HepG2 (cell line): ENCODE results near the gene SRSF4. TPM values are rescaled to one million over a fixed set of nuclear protein-coding genes. Genes with fewer than 3 reads are reported as not detected.

Experiments used
- ATAC-seq: fragments of 200-7000 bp; cut with Tn5 transposase; 3 replicates; pipeline ENCODE4 v1.9.1; 2020; ENCODE audit warnings: mild to moderate bottlenecking, moderate library complexity
- BruUV-seq: library from RNA; stranded (reverse); fragments of 400-500 nt; replicated peaks from 2 replicates; lab custom pipeline; 2021; lab: Mats Ljungman, UMichigan
- CTCF ChIA-PET: fragments of 300-600 bp; formaldehyde crosslinking; extraction: SDS; loops from one replicate; lab custom pipeline; 2021; ENCODE audit warnings: low total read pairs, inconsistent platforms, low intra/inter-chr PET ratio; lab: Yijun Ruan, JAX
- POLR2A ChIA-PET: fragments of 350-600 bp; sonication (Branson Sonifier 250); formaldehyde crosslinking; loops from one replicate; lab custom pipeline; 2020; ENCODE audit warnings: antibody characterized with exemption, inconsistent platforms; lab: Yijun Ruan, JAX
- DNase-seq: peaks from one replicate; pipeline ENCODE4 v3.0.0-alpha.2; 2015; ENCODE audit warnings: low spot score
- FAIRE-seq: peaks from 3 replicates; lab custom pipeline; 2011; peaks lifted over from hg19 to GRCh38; lab: Jason Lieb, UNC
- H2AFZ ChIP-seq: one replicate; pipeline ENCODE4 v1.6.1; 2011; ENCODE audit warnings: low read length, inconsistent platforms
- H3K27ac ChIP-seq: fragments of 300-600 bp; 3 replicates; pipeline ENCODE4 v1.8.0; 2011; ENCODE audit warnings: mixed run types, mild to moderate bottlenecking, mixed read lengths, low read length, inconsistent platforms; ENCODE audit not compliant: insufficient read depth; ENCODE audit errors: extremely low read length
- H3K27me3 ChIP-seq, 2 experiments: fragments of 200-600 bp in 1 of 2; 2 replicates in 1 of 2; 3 replicates in 1 of 2; pipeline versions ENCODE4 v1.6.0 to v1.8.0; 2011; ENCODE audit warnings: low read length in 2 of 2, mild to moderate bottlenecking in 2 of 2, moderate library complexity in 2 of 2, inconsistent platforms in 1 of 2; ENCODE audit not compliant: insufficient read depth in 2 of 2, control insufficient read depth in 1 of 2
- H3K36me3 ChIP-seq, 2 experiments: fragments of 200-600 bp in 1 of 2; replicated peaks in 1 of 2; 2 replicates in 1 of 2; 3 replicates in 1 of 2; pipeline versions ENCODE4 v1.5.1 to v1.8.0; 2011; ENCODE audit warnings: low read length in 2 of 2, inconsistent platforms in 1 of 2; ENCODE audit not compliant: insufficient read depth in 2 of 2, control insufficient read depth in 1 of 2
- H3K4me1 ChIP-seq: 2 replicates; pipeline ENCODE4 v1.5.1; 2012; ENCODE audit warnings: low read length, inconsistent platforms; ENCODE audit not compliant: insufficient read depth
- H3K4me2 ChIP-seq: 2 replicates; pipeline ENCODE4 v1.6.0; 2011; ENCODE audit warnings: low read depth, low read length, inconsistent platforms
- H3K4me3 ChIP-seq, 3 experiments: fragments of 200-600 bp in 1 of 3; sonication (generic), shearing (Covaris generic) in 1 of 3; replicated peaks in 1 of 3; 2 replicates each; pipeline ENCODE4 v1.5.1; 2011 to 2016; ENCODE audit warnings: low read length in 3 of 3, inconsistent platforms in 2 of 3, low read depth in 2 of 3, mild to moderate bottlenecking in 2 of 3, control low read depth in 1 of 3, mixed read lengths in 1 of 3; ENCODE audit not compliant: insufficient read depth in 1 of 3
- H3K79me2 ChIP-seq: one replicate; pipeline ENCODE4 v1.6.1; 2011; ENCODE audit warnings: low read length, inconsistent platforms; ENCODE audit not compliant: insufficient read depth
- H3K9ac ChIP-seq: 2 replicates; pipeline ENCODE4 v1.6.0; 2011; ENCODE audit warnings: mild to moderate bottlenecking, low read depth, low read length, inconsistent platforms; ENCODE audit not compliant: insufficient read depth
- H3K9me3 ChIP-seq: 2 replicates; pipeline ENCODE4 v1.5.1; 2012; ENCODE audit warnings: mild to moderate bottlenecking, low read length
- H4K20me1 ChIP-seq: 2 replicates; pipeline ENCODE4 v1.6.0; 2011; ENCODE audit warnings: inconsistent platforms, mild to moderate bottlenecking, low read length, moderate library complexity; ENCODE audit not compliant: insufficient read depth
- AKAP8 ChIP-seq: sonication (generic); formaldehyde crosslinking; IDR thresholded peaks from 2 replicates; pipeline ENCODE4 v1.5.1; 2020; ENCODE audit warnings: mild to moderate bottlenecking, missing genetic modification reagents
- ARNTL ChIP-seq: sonication (generic); formaldehyde crosslinking; IDR thresholded peaks from 2 replicates; pipeline ENCODE4 v1.4.0; 2020; ENCODE audit warnings: mild to moderate bottlenecking, missing genetic modification reagents
- FOSL2 ChIP-seq: sonication (generic); formaldehyde crosslinking; IDR thresholded peaks from 2 replicates; pipeline ENCODE4 v1.4.0; 2020; ENCODE audit warnings: missing genetic modification reagents
- TERF1 ChIP-seq: sonication (generic); formaldehyde crosslinking; IDR thresholded peaks from 2 replicates; pipeline ENCODE4 v1.8.0; 2022; ENCODE audit warnings: mild to moderate bottlenecking, missing genetic modification reagents, moderate library complexity
- ZBTB42 ChIP-seq: sonication (generic); formaldehyde crosslinking; IDR thresholded peaks from 2 replicates; pipeline ENCODE4 v1.5.0; 2020; ENCODE audit warnings: mild to moderate bottlenecking, missing genetic modification reagents
- ZMAT5 ChIP-seq: sonication (generic); formaldehyde crosslinking; IDR thresholded peaks from 2 replicates; pipeline ENCODE4 v1.5.0; 2020; ENCODE audit warnings: mild to moderate bottlenecking, low read depth, missing genetic modification reagents, borderline replicate concordance
- ZNF44 ChIP-seq: sonication (generic); formaldehyde crosslinking; IDR thresholded peaks from 2 replicates; pipeline ENCODE4 v1.5.1; 2020; ENCODE audit warnings: mild to moderate bottlenecking, missing genetic modification reagents
- ZNF543 ChIP-seq: sonication (generic); formaldehyde crosslinking; IDR thresholded peaks from 2 replicates; pipeline ENCODE4 v1.4.0; 2020; ENCODE audit warnings: mild to moderate bottlenecking, missing genetic modification reagents
- ZNF550 ChIP-seq: sonication (generic); formaldehyde crosslinking; IDR thresholded peaks from 2 replicates; pipeline ENCODE4 v1.4.0; 2020; ENCODE audit warnings: mild to moderate bottlenecking, missing genetic modification reagents, borderline replicate concordance
- ZNF773 ChIP-seq: sonication (generic); formaldehyde crosslinking; IDR thresholded peaks from 2 replicates; pipeline ENCODE4 v1.4.0; 2020; ENCODE audit warnings: missing genetic modification reagents, borderline replicate concordance
- WGBS: methylation state at CpG from one replicate; pipeline ENCODE4 v1.1.6; 2017; ENCODE audit warnings: low lambda C conversion rate; 5-methylcytosine and 5-hydroxymethylcytosine counted together
- in situ Hi-C: cut with HindIII; loops from 2 replicates; pipeline ENCODE4 v1.10.0; 2017; ENCODE audit warnings: low pct_unique_long_range_greater_than_20kb; ENCODE audit not compliant: extremely low pct_ligation_motif_present
- intact Hi-C: fragments of 100-400 bp; cut with micrococcal nuclease; formaldehyde crosslinking; loops from one replicate; pipeline ENCODE4 v1.10.0; 2022; ENCODE audit not compliant: unreplicated experiment
- polyA plus RNA-seq, 8 experiments: library from polyadenylated mRNA; depleted of rRNA in 3 of 8; stranded (reverse) in 7 of 8; unstranded in 1 of 8; fragments of >200 nt; fragmentation: Illumina TruSeq in 4 of 8; extraction: Trizol in 4 of 8; gene quantifications; 2 replicates each; pipeline versions ENCODE4 v1.2.1 to v1.2.3, GENCODE V29; 2011 to 2016; ENCODE audit warnings: low read depth in 4 of 8, missing spikeins in 1 of 8, mixed read lengths in 1 of 8; ENCODE audit not compliant: insufficient read depth in 1 of 8
- total RNA-seq, 5 experiments: library from RNA; depleted of rRNA; stranded (reverse); fragments of >200 nt; fragmentation: Illumina TruSeq; extraction: Trizol; gene quantifications; 2 replicates each; pipeline ENCODE4 v1.2.3, GENCODE V29; 2016; ENCODE audit warnings: low read depth in 1 of 5
- TF ChIP-seq, protein P1 (sequence below): sonication (generic); formaldehyde crosslinking; conservative IDR thresholded peaks from 2 replicates; pipeline ENCODE4 v1.8.0; 2022; ENCODE audit warnings: mild to moderate bottlenecking, moderate library complexity, missing genetic modification reagents
- TF ChIP-seq, protein P2 (sequence below): sonication (generic); formaldehyde crosslinking; IDR thresholded peaks from 2 replicates; pipeline ENCODE4 v1.5.1; 2020; ENCODE audit warnings: mild to moderate bottlenecking, missing genetic modification reagents, borderline replicate concordance

The SRSF4 gene
- total and polyA plus RNA-seq, 2 of the 13 experiments (the other 11 are each of a cell fraction or from before 2014, with no cell fraction given), result 37.7 to 50.9 TPM

DNA sequence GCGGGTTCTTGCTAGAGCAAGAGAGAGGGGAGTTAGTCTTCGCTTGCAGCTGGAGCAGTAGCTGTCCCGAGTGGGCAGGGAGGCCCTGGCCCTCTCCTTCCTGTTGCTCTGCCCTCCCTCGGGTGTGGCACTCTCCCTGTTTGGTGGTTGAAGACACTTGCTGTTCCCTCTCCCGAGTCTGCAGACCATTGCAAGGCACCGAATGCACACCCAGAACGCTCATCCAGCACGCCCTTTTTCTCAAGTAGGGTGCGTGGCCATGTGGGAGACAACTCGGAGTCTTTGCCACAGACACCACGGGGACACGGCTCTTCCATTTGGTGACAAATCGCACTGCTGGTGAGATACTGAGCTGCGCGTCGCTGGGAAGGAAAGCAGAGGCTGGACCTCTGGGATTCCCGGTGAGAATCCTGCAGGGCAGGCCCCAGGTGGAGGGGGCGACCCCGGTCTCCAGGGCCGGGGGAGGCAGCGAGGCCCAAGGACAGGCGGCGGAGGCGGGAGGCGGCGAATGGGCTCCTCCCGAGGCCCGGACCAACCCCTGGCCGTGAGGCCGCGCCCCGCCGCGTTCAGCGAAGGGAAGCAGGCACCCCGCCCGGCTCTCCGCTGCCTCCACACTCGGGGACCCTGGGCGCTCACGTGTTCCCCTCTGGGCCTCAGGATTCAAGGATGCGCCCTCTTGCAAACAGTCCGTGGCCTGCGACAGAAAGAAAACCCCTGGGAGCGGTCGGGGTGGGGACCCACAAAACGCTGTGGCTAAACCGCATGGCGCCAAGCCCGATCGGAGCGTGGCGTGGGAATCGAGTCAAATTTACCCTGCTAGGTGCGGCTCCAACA is 47.6 kb downstream of the SRSF4 start:
- POLR2A ChIA-PET, result no interaction called here
- Histone ChIP-seq H3K4me2 (no peak overlapping the region), H3K9ac (no peak overlapping the region), H3K79me2 (no peaks in the 10 kb centered on the region), H3K27ac (no peak overlapping the region), H3K4me1 (peaks cover 21% of the 10 kb centered on the region), H2AFZ (no peak overlapping the region), H3K36me3 (no peaks in the 10 kb centered on the region), H3K9me3 (no peaks in the 10 kb centered on the region), H3K4me3 (no peak overlapping the region), H3K27me3 (no peaks in the 10 kb centered on the region; a peak in 2 of 5 replicates), H4K20me1 (no peaks in the 10 kb centered on the region)
- FAIRE-seq (no peak), DNase-seq (no peak), ATAC-seq (no peak)
- CTCF ChIA-PET, result no interaction called here
- no TSS peak for BruUV-seq
- in situ Hi-C loops, result no loop called here
- 79% methylated on average over 31 of the region's 55 CpGs for WGBS
- intact Hi-C loops, result no loop called here
- TF ChIP-seq ZNF44 (no peak), AKAP8 (no peak), ZBTB42 (CRISPR knock-in tag) (no peak), ZMAT5 (CRISPR knock-in tag) (no peak), FOSL2 (CRISPR knock-in tag) (no peak), TERF1 (CRISPR knock-in tag) (no peak), ARNTL (no peak), ZNF550 (CRISPR knock-in tag) (no peak), ZNF543 (CRISPR knock-in tag) (no peak), ZNF773 (CRISPR knock-in tag) (no peak)
- TF ChIP-seq, protein P1, sequence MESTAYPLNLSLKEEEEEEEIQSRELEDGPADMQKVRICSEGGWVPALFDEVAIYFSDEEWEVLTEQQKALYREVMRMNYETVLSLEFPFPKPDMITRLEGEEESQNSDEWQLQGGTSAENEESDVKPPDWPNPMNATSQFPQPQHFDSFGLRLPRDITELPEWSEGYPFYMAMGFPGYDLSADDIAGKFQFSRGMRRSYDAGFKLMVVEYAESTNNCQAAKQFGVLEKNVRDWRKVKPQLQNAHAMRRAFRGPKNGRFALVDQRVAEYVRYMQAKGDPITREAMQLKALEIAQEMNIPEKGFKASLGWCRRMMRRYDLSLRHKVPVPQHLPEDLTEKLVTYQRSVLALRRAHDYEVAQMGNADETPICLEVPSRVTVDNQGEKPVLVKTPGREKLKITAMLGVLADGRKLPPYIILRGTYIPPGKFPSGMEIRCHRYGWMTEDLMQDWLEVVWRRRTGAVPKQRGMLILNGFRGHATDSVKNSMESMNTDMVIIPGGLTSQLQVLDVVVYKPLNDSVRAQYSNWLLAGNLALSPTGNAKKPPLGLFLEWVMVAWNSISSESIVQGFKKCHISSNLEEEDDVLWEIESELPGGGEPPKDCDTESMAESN (CRISPR knock-in tag), result no peak
- TF ChIP-seq, protein P2, sequence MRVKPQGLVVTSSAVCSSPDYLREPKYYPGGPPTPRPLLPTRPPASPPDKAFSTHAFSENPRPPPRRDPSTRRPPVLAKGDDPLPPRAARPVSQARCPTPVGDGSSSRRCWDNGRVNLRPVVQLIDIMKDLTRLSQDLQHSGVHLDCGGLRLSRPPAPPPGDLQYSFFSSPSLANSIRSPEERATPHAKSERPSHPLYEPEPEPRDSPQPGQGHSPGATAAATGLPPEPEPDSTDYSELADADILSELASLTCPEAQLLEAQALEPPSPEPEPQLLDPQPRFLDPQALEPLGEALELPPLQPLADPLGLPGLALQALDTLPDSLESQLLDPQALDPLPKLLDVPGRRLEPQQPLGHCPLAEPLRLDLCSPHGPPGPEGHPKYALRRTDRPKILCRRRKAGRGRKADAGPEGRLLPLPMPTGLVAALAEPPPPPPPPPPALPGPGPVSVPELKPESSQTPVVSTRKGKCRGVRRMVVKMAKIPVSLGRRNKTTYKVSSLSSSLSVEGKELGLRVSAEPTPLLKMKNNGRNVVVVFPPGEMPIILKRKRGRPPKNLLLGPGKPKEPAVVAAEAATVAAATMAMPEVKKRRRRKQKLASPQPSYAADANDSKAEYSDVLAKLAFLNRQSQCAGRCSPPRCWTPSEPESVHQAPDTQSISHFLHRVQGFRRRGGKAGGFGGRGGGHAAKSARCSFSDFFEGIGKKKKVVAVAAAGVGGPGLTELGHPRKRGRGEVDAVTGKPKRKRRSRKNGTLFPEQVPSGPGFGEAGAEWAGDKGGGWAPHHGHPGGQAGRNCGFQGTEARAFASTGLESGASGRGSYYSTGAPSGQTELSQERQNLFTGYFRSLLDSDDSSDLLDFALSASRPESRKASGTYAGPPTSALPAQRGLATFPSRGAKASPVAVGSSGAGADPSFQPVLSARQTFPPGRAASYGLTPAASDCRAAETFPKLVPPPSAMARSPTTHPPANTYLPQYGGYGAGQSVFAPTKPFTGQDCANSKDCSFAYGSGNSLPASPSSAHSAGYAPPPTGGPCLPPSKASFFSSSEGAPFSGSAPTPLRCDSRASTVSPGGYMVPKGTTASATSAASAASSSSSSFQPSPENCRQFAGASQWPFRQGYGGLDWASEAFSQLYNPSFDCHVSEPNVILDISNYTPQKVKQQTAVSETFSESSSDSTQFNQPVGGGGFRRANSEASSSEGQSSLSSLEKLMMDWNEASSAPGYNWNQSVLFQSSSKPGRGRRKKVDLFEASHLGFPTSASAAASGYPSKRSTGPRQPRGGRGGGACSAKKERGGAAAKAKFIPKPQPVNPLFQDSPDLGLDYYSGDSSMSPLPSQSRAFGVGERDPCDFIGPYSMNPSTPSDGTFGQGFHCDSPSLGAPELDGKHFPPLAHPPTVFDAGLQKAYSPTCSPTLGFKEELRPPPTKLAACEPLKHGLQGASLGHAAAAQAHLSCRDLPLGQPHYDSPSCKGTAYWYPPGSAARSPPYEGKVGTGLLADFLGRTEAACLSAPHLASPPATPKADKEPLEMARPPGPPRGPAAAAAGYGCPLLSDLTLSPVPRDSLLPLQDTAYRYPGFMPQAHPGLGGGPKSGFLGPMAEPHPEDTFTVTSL, result no peak
